Spleen (tissue), 11 donors: ENCODE data around the gene PRKCE. TPM values are rescaled to one million over a fixed set of nuclear protein-coding genes. Genes with fewer than 3 reads are reported as not detected.

Source experiments
- DNase-seq: peaks from one replicate; pipeline ENCODE4 v3.0.0-alpha.2; 2020
- H3K27ac ChIP-seq, 8 donors: fragments of 200-600 bp; sonication (generic) in 7 of 8; 1 replicate in 4 of 8; 2 replicates in 4 of 8; pipeline versions ENCODE4 v1.5.0 to v1.8.0; 2016 to 2021; ENCODE audit warnings: inconsistent platforms in 4 of 8, mild to moderate bottlenecking in 4 of 8, moderate library complexity in 1 of 8
- H3K27me3 ChIP-seq, 7 donors: fragments of 200-600 bp; sonication (generic) in 6 of 7; replicated peaks in 1 of 7; 1 replicate in 4 of 7; 2 replicates in 3 of 7; pipeline versions ENCODE4 v1.5.0 to v1.8.0; 2016 to 2021; ENCODE audit warnings: inconsistent platforms in 3 of 7, mild to moderate bottlenecking in 1 of 7
- H3K36me3 ChIP-seq, 6 donors: fragments of 200-600 bp; sonication (generic) in 5 of 6; 1 replicate in 4 of 6; 2 replicates in 2 of 6; pipeline versions ENCODE4 v1.5.0 to v1.8.0; 2016 to 2021; ENCODE audit warnings: inconsistent platforms in 2 of 6
- H3K4me1 ChIP-seq, 6 donors: fragments of 200-600 bp; sonication (generic) in 5 of 6; 1 replicate in 3 of 6; 2 replicates in 3 of 6; pipeline versions ENCODE4 v1.5.0 to v1.8.0; 2016 to 2021; ENCODE audit warnings: inconsistent platforms in 3 of 6
- H3K4me3 ChIP-seq, 8 donors: fragments of 200-600 bp; sonication (generic) in 7 of 8; 1 replicate in 4 of 8; 2 replicates in 4 of 8; pipeline versions ENCODE4 v1.5.0 to v1.8.0; 2016 to 2021; ENCODE audit warnings: inconsistent platforms in 4 of 8, mild to moderate bottlenecking in 4 of 8, moderate library complexity in 2 of 8
- H3K9me3 ChIP-seq, 8 donors: fragments of 200-600 bp; sonication (generic) in 7 of 8; 1 replicate in 4 of 8; 2 replicates in 4 of 8; pipeline versions ENCODE4 v1.5.0 to v1.8.0; 2016 to 2021; ENCODE audit warnings: inconsistent platforms in 4 of 8
- POLR2A ChIP-seq, 3 donors: fragments of 450-650 bp; IDR thresholded peaks; one replicate each; pipeline ENCODE4 v1.5.1; 2017; ENCODE audit warnings: antibody characterized with exemption in 3 of 3, mild to moderate bottlenecking in 1 of 3
- POLR2AphosphoS5 ChIP-seq, 3 donors: sonication (generic); formaldehyde crosslinking; IDR thresholded peaks; one replicate each; pipeline ENCODE4 v1.5.1; 2017; ENCODE audit warnings: antibody characterized with exemption in 3 of 3
- WGBS, 5 donors: extraction: QIAGEN DNeasy Blood & Tissue Kit in 3 of 5; methylation state at CpG; one replicate each; pipeline versions ENCODE4 v1.1.5 to v1.1.7; 2013 to 2018; 5-methylcytosine and 5-hydroxymethylcytosine counted together
- intact Hi-C: fragments of 100-400 bp; cut with DNase I; formaldehyde crosslinking; loops from one replicate; pipeline ENCODE4 v1.15.0; 2023; ENCODE audit warnings: low total_unique reads
- polyA plus RNA-seq, 3 donors: library from polyadenylated mRNA; stranded (reverse); fragments of 200-250 nt; gene quantifications; one replicate each; pipeline ENCODE4 v1.2.1, GENCODE V29; 2013
- total RNA-seq, 7 donors: library from RNA; depleted of rRNA in 3 of 7; stranded (reverse); fragments of >200 nt in 3 of 7; fragmentation: NEBNext Ultra II Directional in 4 of 7; extraction: Animal tissue kit (Norgen Biotek cat#: 25700) in 4 of 7; gene quantifications; one replicate each; pipeline versions ENCODE4 v1.1.0 to v1.2.1, GENCODE V29; 2016 to 2021
- TF ChIP-seq, protein P1 (sequence below), 11 experiments: fragments of 200-600 bp in 7 of 11; fragments of 450-650 bp in 4 of 11; sonication (generic) in 4 of 11; IDR thresholded peaks in 8 of 11; conservative IDR thresholded peaks in 3 of 11; 1 replicate in 7 of 11; 2 replicates in 4 of 11; pipeline versions ENCODE4 v1.4.0 to v1.8.0; 2016 to 2021; ENCODE audit warnings: antibody characterized with exemption in 11 of 11, inconsistent platforms in 4 of 11, mild to moderate bottlenecking in 1 of 11
- donor health status: healthy with polysubstance abuse.
- donor health status: DM: no; HTN: no; CAD: no; lungs with moderate emphysema.
- donor health status: DM: no; HTN: no; CAD: no.
- donor health status: Bipolar disorder and iron deficiency.
- donor health status: healthy.
- donor health status: DM: no; HTN: no; CAD: no.
- donor health status: DM: yes; HTN: yes; CAD: no.

Gene PRKCE
- total and polyA plus RNA-seq, 10 donors = 2.5 to 43.6 (median 18.8) TPM

DNA sequence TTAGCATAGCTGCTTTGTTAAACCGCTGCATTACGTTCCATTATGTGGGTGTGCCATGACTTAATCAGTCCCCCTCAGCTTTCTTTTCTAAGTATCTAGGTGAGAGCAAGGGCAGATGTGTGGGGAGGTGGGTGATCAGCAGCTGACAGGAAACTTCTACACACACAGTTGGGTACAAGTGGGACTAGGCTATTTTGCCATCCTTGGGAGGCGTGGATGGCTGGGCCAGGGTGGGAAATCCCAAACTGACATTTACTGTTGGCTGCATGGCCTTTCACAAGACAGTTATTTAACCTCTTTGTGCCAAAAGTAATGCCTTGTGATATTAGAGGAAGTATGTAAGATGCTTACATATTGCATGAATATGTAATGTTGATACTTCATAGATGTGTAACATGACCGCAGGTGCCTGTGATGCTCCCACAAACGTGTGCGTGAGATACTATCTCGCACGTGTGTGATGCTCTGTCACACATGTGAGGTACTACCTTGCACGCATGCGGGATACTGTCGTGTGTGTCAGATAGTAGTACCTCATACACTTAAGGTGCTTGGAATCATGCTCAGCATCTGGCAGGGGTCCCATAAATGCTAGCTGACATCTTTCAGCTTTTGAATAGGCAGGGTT is 314.5 kb downstream of the PRKCE start:
- intact Hi-C loops = no loop called here
- Histone ChIP-seq H3K27me3 (no peaks in the 10 kb centered on the region), H3K36me3 (no peaks in the 10 kb centered on the region), H3K27ac (no peak overlapping the region), H3K9me3 (no peaks in the 10 kb centered on the region), H3K4me1 (peaks cover 0 to 48% (median 17%) of the 10 kb centered on the region in 6 donors), H3K4me3 (no peak overlapping the region)
- no peak for DNase-seq
- 87 to 93% (median 88%) methylated on average over 11 of the region's 11 CpGs for WGBS, 5 donors
- no peak for TF ChIP-seq POLR2A (IDR thresholded peaks at IDR 0.05)
- TF ChIP-seq, protein P1, sequence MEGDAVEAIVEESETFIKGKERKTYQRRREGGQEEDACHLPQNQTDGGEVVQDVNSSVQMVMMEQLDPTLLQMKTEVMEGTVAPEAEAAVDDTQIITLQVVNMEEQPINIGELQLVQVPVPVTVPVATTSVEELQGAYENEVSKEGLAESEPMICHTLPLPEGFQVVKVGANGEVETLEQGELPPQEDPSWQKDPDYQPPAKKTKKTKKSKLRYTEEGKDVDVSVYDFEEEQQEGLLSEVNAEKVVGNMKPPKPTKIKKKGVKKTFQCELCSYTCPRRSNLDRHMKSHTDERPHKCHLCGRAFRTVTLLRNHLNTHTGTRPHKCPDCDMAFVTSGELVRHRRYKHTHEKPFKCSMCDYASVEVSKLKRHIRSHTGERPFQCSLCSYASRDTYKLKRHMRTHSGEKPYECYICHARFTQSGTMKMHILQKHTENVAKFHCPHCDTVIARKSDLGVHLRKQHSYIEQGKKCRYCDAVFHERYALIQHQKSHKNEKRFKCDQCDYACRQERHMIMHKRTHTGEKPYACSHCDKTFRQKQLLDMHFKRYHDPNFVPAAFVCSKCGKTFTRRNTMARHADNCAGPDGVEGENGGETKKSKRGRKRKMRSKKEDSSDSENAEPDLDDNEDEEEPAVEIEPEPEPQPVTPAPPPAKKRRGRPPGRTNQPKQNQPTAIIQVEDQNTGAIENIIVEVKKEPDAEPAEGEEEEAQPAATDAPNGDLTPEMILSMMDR (IDR thresholded peaks at IDR 0.05 in 8 of 11, conservative IDR thresholded peaks at IDR 0.05 in 3 of 11) = no peak
- no peak for TF ChIP-seq POLR2AphosphoS5 (IDR thresholded peaks at IDR 0.05)

DNA sequence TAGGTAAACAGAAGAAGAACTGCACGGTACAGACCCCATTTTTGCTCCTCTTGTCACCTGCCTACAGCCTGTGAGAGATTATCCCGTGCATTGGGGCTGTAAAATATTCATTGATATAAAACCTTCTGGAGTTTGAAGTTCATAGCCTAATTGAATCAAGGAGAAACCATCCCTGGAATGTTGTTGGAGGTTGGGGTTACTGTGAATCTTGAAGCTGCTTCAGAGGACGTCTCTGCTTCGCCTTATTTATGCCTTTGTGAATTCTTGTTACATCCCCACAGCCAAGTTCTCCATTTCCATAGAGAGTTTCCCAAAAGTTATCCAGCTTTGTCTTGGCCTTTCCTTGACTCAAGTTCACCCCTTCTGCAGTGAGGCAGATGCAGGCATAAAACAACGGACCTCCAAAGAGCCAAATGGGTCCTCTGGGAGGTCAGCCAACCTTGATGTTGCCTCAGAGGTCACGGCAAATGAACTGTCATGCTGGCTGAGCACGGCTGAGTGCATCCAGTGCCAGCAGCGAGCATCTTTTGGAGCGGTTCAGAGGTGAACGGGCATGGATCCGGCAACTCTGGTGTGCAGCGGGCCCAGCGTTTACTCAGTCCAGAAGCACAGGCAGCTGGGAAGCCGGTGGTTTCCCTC is 317.6 kb downstream of the PRKCE start:
- peaks cover 0 to 25% (median 9%) of the 10 kb centered on the region in 6 donors for H3K4me1 ChIP-seq
- H3K27me3 ChIP-seq = no peaks in the 10 kb centered on the region
- H3K9me3 ChIP-seq = no peaks in the 10 kb centered on the region
- no peaks in the 10 kb centered on the region for H3K36me3 ChIP-seq
- no peak overlapping the region for H3K4me3 ChIP-seq
- TF ChIP-seq POLR2A (IDR thresholded peaks at IDR 0.05) (no peak), POLR2AphosphoS5 (IDR thresholded peaks at IDR 0.05) (peak in 1 of 3 donors; percentile 8)
- no peak for DNase-seq
- H3K27ac ChIP-seq = no peak overlapping the region
- 74 to 86% (median 79%) methylated on average over 11 to 14 of the region's 14 CpGs for WGBS, 5 donors
- intact Hi-C loops = no loop called here

DNA sequence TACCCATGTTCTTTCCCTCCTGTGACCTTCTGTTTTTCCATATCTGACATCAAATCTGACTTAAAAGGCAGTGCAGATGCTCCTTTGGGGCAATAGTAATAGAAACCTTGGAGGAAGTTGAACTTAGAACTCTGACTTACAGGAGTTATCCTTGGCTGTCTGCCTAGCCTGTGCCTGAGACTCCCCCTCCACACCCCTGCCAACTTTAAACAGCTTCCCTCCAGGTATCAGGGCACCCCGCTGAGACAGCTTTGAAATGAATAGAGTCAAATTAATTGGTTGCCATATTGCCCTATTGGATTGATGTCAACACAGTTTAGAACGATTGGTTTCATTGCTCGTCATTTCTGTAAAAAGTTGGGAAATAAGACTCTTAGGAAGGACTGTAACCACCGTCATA is 322.0 kb downstream of the PRKCE start:
- intact Hi-C loops = no loop called here
- Histone ChIP-seq H3K36me3 (peaks cover 0 to 9% (median 0%) of the 10 kb centered on the region in 6 donors), H3K9me3 (no peaks in the 10 kb centered on the region), H3K27ac (no peak overlapping the region), H3K4me1 (peaks cover 0 to 7% (median 0%) of the 10 kb centered on the region in 6 donors), H3K27me3 (no peaks in the 10 kb centered on the region), H3K4me3 (no peak overlapping the region)
- no peak for DNase-seq
- 64 to 93% (median 71%) methylated on average over 4 of the region's 4 CpGs for WGBS, 5 donors
- TF ChIP-seq, protein P1 (IDR thresholded peaks at IDR 0.05 in 8 of 11, conservative IDR thresholded peaks at IDR 0.05 in 3 of 11) = no peak
- TF ChIP-seq POLR2AphosphoS5 (IDR thresholded peaks at IDR 0.05) = no peak
- TF ChIP-seq POLR2A (IDR thresholded peaks at IDR 0.05) = no peak

DNA sequence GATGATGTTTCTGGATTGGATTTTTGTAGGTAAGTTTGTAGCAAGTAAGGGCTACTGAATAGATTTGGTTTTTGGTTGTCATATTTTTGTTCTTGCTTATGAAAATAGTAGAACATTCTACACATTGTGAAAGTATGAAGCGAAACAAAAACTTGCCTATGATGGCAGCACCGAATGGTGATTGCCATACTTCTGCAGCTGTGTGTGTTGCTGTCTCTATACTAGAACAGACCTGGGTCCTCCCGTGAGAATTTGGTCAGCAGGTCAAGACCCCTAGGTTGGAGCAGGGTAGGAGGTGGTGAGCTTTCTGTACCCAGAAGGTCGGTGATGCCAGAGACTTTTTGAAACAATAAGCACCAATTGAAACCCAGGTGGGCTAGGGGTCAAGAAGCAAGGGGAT is 322.6 kb downstream of the PRKCE start:
- peaks cover 0 to 3% (median 0%) of the 10 kb centered on the region in 6 donors for H3K4me1 ChIP-seq
- intact Hi-C loops = no loop called here
- H3K9me3 ChIP-seq = no peaks in the 10 kb centered on the region
- no peak for DNase-seq
- H3K36me3 ChIP-seq = peaks cover 0 to 15% (median 0%) of the 10 kb centered on the region in 6 donors
- no peaks in the 10 kb centered on the region for H3K27me3 ChIP-seq
- H3K4me3 ChIP-seq = no peak overlapping the region
- no peak overlapping the region for H3K27ac ChIP-seq
- no peak for TF ChIP-seq POLR2AphosphoS5 (IDR thresholded peaks at IDR 0.05)
- TF ChIP-seq, protein P1 (IDR thresholded peaks at IDR 0.05 in 8 of 11, conservative IDR thresholded peaks at IDR 0.05 in 3 of 11) = no peak
- no peak for TF ChIP-seq POLR2A (IDR thresholded peaks at IDR 0.05)
- WGBS, 5 donors = 69 to 93% (median 88%) methylated on average over 4 of the region's 4 CpGs
